HepG2 (cell line): Measurements from ENCODE around the gene MRPL42. TPM values are rescaled to one million over a fixed set of nuclear protein-coding genes. Genes with fewer than 3 reads are reported as not detected.

Experiments
- CBFB ChIP-seq: sonication (generic); formaldehyde crosslinking; IDR thresholded peaks from 2 replicates; pipeline ENCODE4 v1.4.0; 2020; ENCODE audit warnings: missing genetic modification reagents
- DNMT1 ChIP-seq: sonication (generic); formaldehyde crosslinking; IDR thresholded peaks from 2 replicates; pipeline ENCODE4 v1.5.1; 2020; ENCODE audit warnings: mild to moderate bottlenecking, missing genetic modification reagents
- EHMT2 ChIP-seq: fragments of 200-600 bp; sonication (generic); IDR thresholded peaks from 2 replicates; pipeline ENCODE4 v1.7.0; 2017; ENCODE audit warnings: antibody characterized with exemption, low read depth, low read length, borderline replicate concordance
- EZH2 ChIP-seq: conservative IDR thresholded peaks from 2 replicates; pipeline ENCODE4 v1.6.1; 2012; ENCODE audit warnings: mild to moderate bottlenecking, low read depth, low read length, moderate library complexity
- FOXK2 ChIP-seq: fragments of 450-650 bp; IDR thresholded peaks from 2 replicates; pipeline ENCODE4 v1.6.1; 2016
- GLMP ChIP-seq: sonication (generic); formaldehyde crosslinking; IDR thresholded peaks from 2 replicates; pipeline ENCODE4 v1.9.0; 2021; ENCODE audit warnings: missing genetic modification reagents, mild to moderate bottlenecking, borderline replicate concordance
- HNRNPK ChIP-seq: fragments of 200-400 bp; formaldehyde crosslinking; IDR thresholded peaks from 2 replicates; pipeline ENCODE4 v1.6.1; 2018; ENCODE audit warnings: low read length, low read depth, moderate library complexity, mild to moderate bottlenecking; ENCODE audit not compliant: poor library complexity, severe bottlenecking
- KDM3A ChIP-seq: IDR thresholded peaks from 2 replicates; pipeline ENCODE4 v1.6.1; 2018; ENCODE audit warnings: low read depth, missing compliant biosample characterization
- MIER3 ChIP-seq: IDR thresholded peaks from 2 replicates; pipeline ENCODE4 v1.6.1; 2016; ENCODE audit warnings: missing compliant biosample characterization, borderline replicate concordance
- MXD4 ChIP-seq: IDR thresholded peaks from 2 replicates; pipeline ENCODE4 v1.6.1; 2016; ENCODE audit warnings: mild to moderate bottlenecking, missing biosample characterization, missing genetic modification reagents
- PITX1 ChIP-seq: sonication (generic); formaldehyde crosslinking; IDR thresholded peaks from 2 replicates; pipeline ENCODE4 v1.5.1; 2020; ENCODE audit warnings: mild to moderate bottlenecking, missing genetic modification reagents
- RBM39 ChIP-seq: fragments of 200-400 bp; formaldehyde crosslinking; IDR thresholded peaks from one replicate; pipeline ENCODE4 v1.6.1; 2018; ENCODE audit warnings: antibody characterized with exemption, mild to moderate bottlenecking, low read depth, low read length; ENCODE audit not compliant: poor library complexity, severe bottlenecking
- SPEN ChIP-seq: sonication (generic); formaldehyde crosslinking; IDR thresholded peaks from 2 replicates; pipeline ENCODE4 v1.5.1; 2020; ENCODE audit warnings: low read depth, mild to moderate bottlenecking, missing genetic modification reagents
- TMF1 ChIP-seq: sonication (generic); formaldehyde crosslinking; IDR thresholded peaks from 2 replicates; pipeline ENCODE4 v1.8.1; 2022; ENCODE audit warnings: low read depth, missing genetic modification reagents
- TSC22D2 ChIP-seq: sonication (generic); formaldehyde crosslinking; IDR thresholded peaks from 2 replicates; pipeline ENCODE4 v1.5.1; 2020; ENCODE audit warnings: missing genetic modification reagents, mild to moderate bottlenecking, borderline replicate concordance
- ZBTB39 ChIP-seq: sonication (generic); formaldehyde crosslinking; IDR thresholded peaks from 2 replicates; pipeline ENCODE4 v1.5.0; 2020; ENCODE audit warnings: missing genetic modification reagents
- ZBTB7B ChIP-seq: sonication (generic); formaldehyde crosslinking; IDR thresholded peaks from 2 replicates; pipeline ENCODE4 v1.4.0; 2020; ENCODE audit warnings: missing genetic modification reagents
- ZFY ChIP-seq: sonication (generic); formaldehyde crosslinking; IDR thresholded peaks from 2 replicates; pipeline ENCODE4 v1.4.0; 2020; ENCODE audit warnings: missing genetic modification reagents
- ZKSCAN8 ChIP-seq: IDR thresholded peaks from 2 replicates; pipeline ENCODE4 v1.6.1; 2016; ENCODE audit warnings: borderline replicate concordance, missing genetic modification reagents, missing compliant biosample characterization
- ZNF30 ChIP-seq: sonication (generic); formaldehyde crosslinking; IDR thresholded peaks from 2 replicates; pipeline ENCODE4 v1.5.0; 2020; ENCODE audit warnings: mild to moderate bottlenecking, missing genetic modification reagents
- ZNF329 ChIP-seq: sonication (generic); formaldehyde crosslinking; IDR thresholded peaks from 2 replicates; pipeline ENCODE4 v1.9.0; 2021; ENCODE audit warnings: low read depth, mild to moderate bottlenecking, missing genetic modification reagents
- ZNF331 ChIP-seq: sonication (generic); formaldehyde crosslinking; IDR thresholded peaks from 2 replicates; pipeline ENCODE4 v1.4.0; 2020; ENCODE audit warnings: missing genetic modification reagents
- ZNF513 ChIP-seq: sonication (generic); formaldehyde crosslinking; conservative IDR thresholded peaks from 2 replicates; pipeline ENCODE4 v1.5.0; 2020; ENCODE audit warnings: missing genetic modification reagents
- ZNF547 ChIP-seq: sonication (generic); formaldehyde crosslinking; IDR thresholded peaks from 2 replicates; pipeline ENCODE4 v1.5.1; 2020; ENCODE audit warnings: mild to moderate bottlenecking, missing genetic modification reagents
- ZNF75D ChIP-seq: sonication (generic); formaldehyde crosslinking; IDR thresholded peaks from 2 replicates; pipeline ENCODE4 v1.8.1; 2023; ENCODE audit warnings: missing genetic modification reagents, mild to moderate bottlenecking, borderline replicate concordance
- ZNF761 ChIP-seq: sonication (generic); formaldehyde crosslinking; conservative IDR thresholded peaks from 2 replicates; pipeline ENCODE4 v1.4.0; 2020; ENCODE audit warnings: mild to moderate bottlenecking, missing genetic modification reagents
- ZNF83 ChIP-seq: sonication (generic); formaldehyde crosslinking; IDR thresholded peaks from 2 replicates; pipeline ENCODE4 v1.4.0; 2020; ENCODE audit warnings: missing genetic modification reagents, mild to moderate bottlenecking, borderline replicate concordance
- polyA plus RNA-seq, 8 experiments: library from polyadenylated mRNA; depleted of rRNA in 3 of 8; stranded (reverse) in 7 of 8; unstranded in 1 of 8; fragments of >200 nt; fragmentation: Illumina TruSeq in 4 of 8; extraction: Trizol in 4 of 8; gene quantifications; 2 replicates each; pipeline versions ENCODE4 v1.2.1 to v1.2.3, GENCODE V29; 2011 to 2016; ENCODE audit warnings: low read depth in 4 of 8, missing spikeins in 1 of 8, mixed read lengths in 1 of 8; ENCODE audit not compliant: insufficient read depth in 1 of 8
- total RNA-seq, 5 experiments: library from RNA; depleted of rRNA; stranded (reverse); fragments of >200 nt; fragmentation: Illumina TruSeq; extraction: Trizol; gene quantifications; 2 replicates each; pipeline ENCODE4 v1.2.3, GENCODE V29; 2016; ENCODE audit warnings: low read depth in 1 of 5

MRPL42 gene
- total and polyA plus RNA-seq, 2 of the 13 experiments (the other 11 are each of a cell fraction or from before 2014, with no cell fraction given) = 93.3 to 148 TPM

DNA sequence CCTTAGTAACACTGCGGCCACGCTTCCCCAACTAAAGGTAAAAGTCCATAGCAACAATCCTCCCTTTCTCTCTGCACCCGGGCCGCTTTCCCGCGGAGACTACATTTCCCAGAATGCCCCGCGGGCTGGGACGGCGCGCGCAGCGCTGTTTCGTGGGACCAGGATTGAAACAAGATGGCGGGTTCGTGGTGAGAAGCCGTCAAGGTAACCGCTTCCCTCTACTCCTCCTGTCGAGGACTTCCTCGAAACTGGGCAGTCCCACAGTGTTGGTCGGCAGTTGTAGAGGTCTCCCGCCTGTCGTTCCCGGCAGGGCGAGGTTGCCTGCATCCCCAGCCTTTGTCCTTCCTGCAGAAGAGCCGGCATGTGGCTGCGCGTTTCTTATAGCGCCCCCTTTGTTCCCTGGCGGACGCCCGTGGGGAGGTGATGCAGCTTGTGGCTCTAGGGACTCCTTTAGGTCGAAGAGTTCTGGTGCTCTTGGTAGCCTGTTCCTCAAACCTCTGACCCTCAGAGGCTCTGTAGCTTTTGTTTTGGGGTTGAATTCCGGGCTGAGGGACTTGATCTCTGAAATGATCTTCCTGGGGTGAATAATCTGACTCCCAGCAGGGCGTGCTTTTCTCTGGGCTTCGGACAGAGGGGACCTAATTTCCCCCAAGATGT, at the start of gene MRPL42 (continued):
- TF ChIP-seq SPEN (CRISPR knock-in tag) = peak; percentile 86; the same call in 1 of the 2 replicates
- TF ChIP-seq ZFY = peak; percentile 59; the same call in 1 of the 2 replicates
- TF ChIP-seq FOXK2 = 0 out of 2 replicates have a peak, but pooled peaks have one; percentile 22
- TF ChIP-seq HNRNPK = no peak
- peak; percentile 21; the same call in 1 of the 2 replicates for TF ChIP-seq ZKSCAN8 (CRISPR knock-in tag)
- no peak for TF ChIP-seq ZNF75D
- TF ChIP-seq ZNF547 (CRISPR knock-in tag) = peak; percentile 92
- TF ChIP-seq KDM3A (CRISPR knock-in tag) = peak; percentile 80; the same call in 1 of the 2 replicates
- no peak for TF ChIP-seq ZNF329
- no peak for TF ChIP-seq ZNF513 (CRISPR knock-in tag)
- no peak for TF ChIP-seq EZH2
- no peak for TF ChIP-seq GLMP (CRISPR knock-in tag)
- peak; percentile 82 for TF ChIP-seq MXD4 (CRISPR knock-in tag)
- peak; percentile 59; the same call in 1 of the 2 replicates for TF ChIP-seq ZNF331 (CRISPR knock-in tag)
- no peak for TF ChIP-seq ZNF30
- no peak for TF ChIP-seq ZNF83 (CRISPR knock-in tag)
- TF ChIP-seq RBM39 = no peak
- peak; percentile 42; the same call in 1 of the 2 replicates for TF ChIP-seq ZNF761 (CRISPR knock-in tag)
- TF ChIP-seq TSC22D2 = peak; percentile 56; the same call in 1 of the 2 replicates
- peak; percentile 53; the same call in 1 of the 2 replicates for TF ChIP-seq ZBTB7B
- peak; percentile 69; the same call in 1 of the 2 replicates for TF ChIP-seq PITX1 (CRISPR knock-in tag)
- peak; percentile 67 for TF ChIP-seq CBFB
- TF ChIP-seq DNMT1 (CRISPR knock-in tag) = no peak
- peak; percentile 90; the same call in 1 of the 2 replicates for TF ChIP-seq ZBTB39 (CRISPR knock-in tag)
- peak; percentile 62; the same call in 1 of the 2 replicates for TF ChIP-seq EHMT2
- TF ChIP-seq TMF1 (CRISPR knock-in tag) = no peak
- 0 out of 2 replicates have a peak, but pooled peaks have one; percentile 50 for TF ChIP-seq MIER3 (CRISPR knock-in tag)
